ENCODE measurements around the gene PIK3AP1. TPM values are rescaled to one million over a fixed set of nuclear protein-coding genes. Genes with fewer than 3 reads are reported as not detected.

Gene PIK3AP1
- total and polyA plus RNA-seq, 10 of the 15 experiments (the other 5 are each of a cell fraction or from before 2014, with no cell fraction given), result 26.2 to 306 (median 119) TPM

- Histone ChIP-seq H4K20me1 (ENCODE audit: control insufficient read depth, insufficient read depth) (no peaks in the 10 kb centered on the region), H3K4me3 (no peak overlapping the region), H3K4me1 (ENCODE audit: control insufficient read depth, insufficient read depth, low read length) (peaks cover 23% of the 10 kb centered on the region), H3K9ac (ENCODE audit: control insufficient read depth, insufficient read depth, low read length) (no peak overlapping the region), H3K9me3 (replicated peaks; ENCODE audit: control insufficient read depth, insufficient read depth, low read length) (no peaks in the 10 kb centered on the region), H3K36me3 (ENCODE audit: control insufficient read depth in 2 of 2, insufficient read depth in 2 of 2, low read length in 1 of 2) (no peaks in the 10 kb centered on the region), H3K27me3 (replicated peaks in 1 of 2; ENCODE audit: control insufficient read depth in 2 of 2, insufficient read depth in 2 of 2, low read length in 1 of 2) (no peaks in the 10 kb centered on the region), H3K27ac (ENCODE audit: control insufficient read depth, insufficient read depth) (no peak overlapping the region), H3K4me2 (ENCODE audit: control insufficient read depth, insufficient read depth) (no peak overlapping the region), H3K79me2 (ENCODE audit: control insufficient read depth, insufficient read depth, low read length) (no peaks in the 10 kb centered on the region; the same call in 1 of the 2 replicates), H2AFZ (ENCODE audit: control insufficient read depth, low read depth, low read length) (no peak overlapping the region)
- 85% methylated on average over 4 of the region's 4 CpGs for WGBS (ENCODE audit: insufficient coverage, insufficient replicate concordance, low lambda C conversion rate, missing lambda C conversion rate)
- BruUV-seq (replicated peaks), result no TSS peak
- no peak for FAIRE-seq
- ChIA-PET CTCF (interaction anchor here (0.6 to 1.2 kb wide), 4 partner anchors 12 to 457 kb away, joined by 3 to 6 read pairs (median 3); no protein-coding TSS in a partner anchor), SMC1A (ENCODE audit: uncharacterized antibody, unreplicated experiment) (no interaction called here), POLR2A (no interaction called here), RAD21 (ENCODE audit: unreplicated experiment) (no interaction called here)
- DNase-seq (ENCODE audit: low read depth, low spot score), result no peak
- intact Hi-C loops (cut with micrococcal nuclease; ENCODE audit: unreplicated experiment), result no loop called here
- no peak for ATAC-seq
- in situ Hi-C loops (cut with MboI), result no loop called here
- TF ChIP-seq, protein P1, sequence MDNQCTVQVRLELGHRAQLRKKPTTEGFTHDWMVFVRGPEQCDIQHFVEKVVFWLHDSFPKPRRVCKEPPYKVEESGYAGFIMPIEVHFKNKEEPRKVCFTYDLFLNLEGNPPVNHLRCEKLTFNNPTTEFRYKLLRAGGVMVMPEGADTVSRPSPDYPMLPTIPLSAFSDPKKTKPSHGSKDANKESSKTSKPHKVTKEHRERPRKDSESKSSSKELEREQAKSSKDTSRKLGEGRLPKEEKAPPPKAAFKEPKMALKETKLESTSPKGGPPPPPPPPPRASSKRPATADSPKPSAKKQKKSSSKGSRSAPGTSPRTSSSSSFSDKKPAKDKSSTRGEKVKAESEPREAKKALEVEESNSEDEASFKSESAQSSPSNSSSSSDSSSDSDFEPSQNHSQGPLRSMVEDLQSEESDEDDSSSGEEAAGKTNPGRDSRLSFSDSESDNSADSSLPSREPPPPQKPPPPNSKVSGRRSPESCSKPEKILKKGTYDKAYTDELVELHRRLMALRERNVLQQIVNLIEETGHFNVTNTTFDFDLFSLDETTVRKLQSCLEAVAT (IDR thresholded peaks at IDR 0.05), result no peak
- TF ChIP-seq NR2C2 (IDR thresholded peaks at IDR 0.05; ENCODE audit: borderline replicate concordance, control insufficient read depth, insufficient read length, low read depth) (no peak), RUNX3 (IDR thresholded peaks at IDR 0.05; ENCODE audit: low read length) (no peak), CHD1 (IDR thresholded peaks at IDR 0.05; ENCODE audit: low read depth, low read length) (no peak), NR2C1 (IDR thresholded peaks at IDR 0.05) (no peak), RB1 (IDR thresholded peaks at IDR 0.05; ENCODE audit: borderline replicate concordance) (no peak), CUX1 (IDR thresholded peaks at IDR 0.05; ENCODE audit: insufficient replicate concordance, low read depth, low read length) (no peak), ZBTB40 (IDR thresholded peaks at IDR 0.05; ENCODE audit: borderline replicate concordance) (no peak), HDAC2 (IDR thresholded peaks at IDR 0.05) (no peak)
- TF ChIP-seq, protein P2, sequence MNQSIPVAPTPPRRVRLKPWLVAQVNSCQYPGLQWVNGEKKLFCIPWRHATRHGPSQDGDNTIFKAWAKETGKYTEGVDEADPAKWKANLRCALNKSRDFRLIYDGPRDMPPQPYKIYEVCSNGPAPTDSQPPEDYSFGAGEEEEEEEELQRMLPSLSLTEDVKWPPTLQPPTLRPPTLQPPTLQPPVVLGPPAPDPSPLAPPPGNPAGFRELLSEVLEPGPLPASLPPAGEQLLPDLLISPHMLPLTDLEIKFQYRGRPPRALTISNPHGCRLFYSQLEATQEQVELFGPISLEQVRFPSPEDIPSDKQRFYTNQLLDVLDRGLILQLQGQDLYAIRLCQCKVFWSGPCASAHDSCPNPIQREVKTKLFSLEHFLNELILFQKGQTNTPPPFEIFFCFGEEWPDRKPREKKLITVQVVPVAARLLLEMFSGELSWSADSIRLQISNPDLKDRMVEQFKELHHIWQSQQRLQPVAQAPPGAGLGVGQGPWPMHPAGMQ (IDR thresholded peaks at IDR 0.05; ENCODE audit: borderline replicate concordance), result no peak
Measured at GRCh38 chr10:96752375-96752774, 32.1 kb upstream of the PIK3AP1 start.

All from GM12878 (cell line).